Tibial nerve (tissue), 4 donors: ENCODE measurements around the gene PCSK6. TPM values are rescaled to one million over a fixed set of nuclear protein-coding genes. Genes with fewer than 3 reads are reported as not detected.

Source experiments
- DNase-seq, 2 donors: peaks; one replicate each; pipeline ENCODE4 v3.0.0-alpha.2; 2019; ENCODE audit warnings: low spot score in 2 of 2
- H3K27ac ChIP-seq, 4 donors: fragments of 200-600 bp; sonication (generic) in 3 of 4; one replicate each; pipeline ENCODE4 v1.5.1; 2017 to 2019; ENCODE audit warnings: mild to moderate bottlenecking in 1 of 4
- H3K27me3 ChIP-seq, 2 donors: fragments of 200-600 bp; sonication (generic) in 1 of 2; one replicate each; pipeline versions ENCODE4 v1.5.1 to v1.6.0; 2017 to 2019
- H3K36me3 ChIP-seq, 3 donors: fragments of 200-600 bp; sonication (generic); one replicate each; pipeline ENCODE4 v1.5.1; 2018 to 2019
- H3K4me1 ChIP-seq, 4 donors: fragments of 200-600 bp; sonication (generic) in 3 of 4; one replicate each; pipeline ENCODE4 v1.5.1; 2017 to 2019
- H3K4me3 ChIP-seq, 4 donors: fragments of 200-600 bp; sonication (generic) in 3 of 4; one replicate each; pipeline ENCODE4 v1.5.1; 2017 to 2019; ENCODE audit warnings: mild to moderate bottlenecking in 1 of 4, moderate library complexity in 1 of 4
- H3K9me3 ChIP-seq, 4 donors: fragments of 200-600 bp; sonication (generic) in 3 of 4; one replicate each; pipeline ENCODE4 v1.5.1; 2017 to 2019
- EP300 ChIP-seq, 2 donors: sonication (generic); formaldehyde crosslinking; IDR thresholded peaks; one replicate each; pipeline ENCODE4 v1.6.1; 2017; ENCODE audit warnings: antibody characterized with exemption in 2 of 2, mild to moderate bottlenecking in 1 of 2
- POLR2A ChIP-seq, 2 donors: fragments of 450-650 bp; IDR thresholded peaks; one replicate each; pipeline ENCODE4 v1.6.1; 2017; ENCODE audit warnings: antibody characterized with exemption in 2 of 2, mild to moderate bottlenecking in 2 of 2, moderate library complexity in 2 of 2
- WGBS, 2 donors: methylation state at CpG; one replicate each; pipeline ENCODE4 v1.1.5; 2018; 5-methylcytosine and 5-hydroxymethylcytosine counted together
- total RNA-seq, 4 donors: library from RNA; depleted of rRNA; stranded (reverse); fragments of >200 nt; gene quantifications; one replicate each; pipeline ENCODE4 v1.1.0, GENCODE V29; 2016
- TF ChIP-seq, protein P1 (sequence below), 5 experiments: fragments of 200-600 bp in 3 of 5; fragments of 450-650 bp in 2 of 5; sonication (generic) in 3 of 5; IDR thresholded peaks; one replicate each; pipeline ENCODE4 v1.5.1; 2016 to 2019; ENCODE audit warnings: antibody characterized with exemption in 5 of 5, mild to moderate bottlenecking in 3 of 5, moderate library complexity in 2 of 5

Gene PCSK6
- total RNA-seq, 4 donors from 2014 or later, result 8.5 to 27.0 (median 13.2) TPM

DNA sequence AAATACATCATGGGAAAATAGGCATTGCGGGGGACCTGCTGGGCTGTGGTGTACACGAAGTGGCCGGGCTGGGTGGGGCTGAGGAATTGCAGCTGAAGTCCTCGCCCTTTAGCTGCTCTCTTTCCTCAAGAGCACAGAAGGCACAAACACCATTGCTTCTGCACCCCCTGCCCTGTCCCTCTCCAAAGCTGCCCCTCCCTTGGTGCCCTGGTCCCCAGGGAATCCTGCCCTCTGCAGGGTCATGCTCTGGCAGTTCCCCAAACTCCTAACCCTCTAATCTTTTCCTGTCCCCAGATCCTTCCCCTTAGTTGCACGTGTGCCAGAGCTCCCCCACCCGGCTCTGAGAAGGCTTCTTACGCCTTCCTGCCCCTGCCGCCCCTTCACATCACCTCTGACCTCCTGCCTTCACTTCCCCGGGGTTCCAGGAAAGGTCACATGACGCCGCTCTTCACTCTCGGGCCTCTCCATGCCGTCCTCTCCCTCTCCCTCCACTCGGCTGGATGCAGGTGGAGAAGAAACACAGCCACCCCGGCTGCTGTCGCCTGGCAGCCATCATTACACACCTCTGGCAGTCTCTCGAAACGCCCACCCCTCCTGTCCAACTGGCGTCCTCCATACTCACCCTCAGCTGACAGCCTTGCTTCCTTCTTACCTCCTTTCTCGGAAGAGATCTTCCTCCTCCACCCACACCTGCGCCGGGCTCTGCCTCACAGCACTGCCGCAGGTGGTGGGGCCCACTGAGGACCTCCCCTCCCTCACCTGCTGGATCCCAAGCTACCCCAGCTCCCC is 6.9 kb upstream of the PCSK6 start:
- Histone ChIP-seq H3K36me3 (no peaks in the 10 kb centered on the region), H3K4me1 (peaks cover 0 to 10% (median 0%) of the 10 kb centered on the region in 4 donors), H3K27me3 (peaks cover 0 to 43% of the 10 kb centered on the region in 2 donors), H3K9me3 (no peaks in the 10 kb centered on the region), H3K4me3 (no peak overlapping the region), H3K27ac (no peak overlapping the region)
- 30 to 38% methylated on average over 23 of the region's 23 CpGs for WGBS, 2 donors
- TF ChIP-seq POLR2A (IDR thresholded peaks at IDR 0.05) (no peak), EP300 (IDR thresholded peaks at IDR 0.05) (no peak)
- TF ChIP-seq, protein P1, sequence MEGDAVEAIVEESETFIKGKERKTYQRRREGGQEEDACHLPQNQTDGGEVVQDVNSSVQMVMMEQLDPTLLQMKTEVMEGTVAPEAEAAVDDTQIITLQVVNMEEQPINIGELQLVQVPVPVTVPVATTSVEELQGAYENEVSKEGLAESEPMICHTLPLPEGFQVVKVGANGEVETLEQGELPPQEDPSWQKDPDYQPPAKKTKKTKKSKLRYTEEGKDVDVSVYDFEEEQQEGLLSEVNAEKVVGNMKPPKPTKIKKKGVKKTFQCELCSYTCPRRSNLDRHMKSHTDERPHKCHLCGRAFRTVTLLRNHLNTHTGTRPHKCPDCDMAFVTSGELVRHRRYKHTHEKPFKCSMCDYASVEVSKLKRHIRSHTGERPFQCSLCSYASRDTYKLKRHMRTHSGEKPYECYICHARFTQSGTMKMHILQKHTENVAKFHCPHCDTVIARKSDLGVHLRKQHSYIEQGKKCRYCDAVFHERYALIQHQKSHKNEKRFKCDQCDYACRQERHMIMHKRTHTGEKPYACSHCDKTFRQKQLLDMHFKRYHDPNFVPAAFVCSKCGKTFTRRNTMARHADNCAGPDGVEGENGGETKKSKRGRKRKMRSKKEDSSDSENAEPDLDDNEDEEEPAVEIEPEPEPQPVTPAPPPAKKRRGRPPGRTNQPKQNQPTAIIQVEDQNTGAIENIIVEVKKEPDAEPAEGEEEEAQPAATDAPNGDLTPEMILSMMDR (IDR thresholded peaks at IDR 0.05), result no peak
- DNase-seq, result no peak

DNA sequence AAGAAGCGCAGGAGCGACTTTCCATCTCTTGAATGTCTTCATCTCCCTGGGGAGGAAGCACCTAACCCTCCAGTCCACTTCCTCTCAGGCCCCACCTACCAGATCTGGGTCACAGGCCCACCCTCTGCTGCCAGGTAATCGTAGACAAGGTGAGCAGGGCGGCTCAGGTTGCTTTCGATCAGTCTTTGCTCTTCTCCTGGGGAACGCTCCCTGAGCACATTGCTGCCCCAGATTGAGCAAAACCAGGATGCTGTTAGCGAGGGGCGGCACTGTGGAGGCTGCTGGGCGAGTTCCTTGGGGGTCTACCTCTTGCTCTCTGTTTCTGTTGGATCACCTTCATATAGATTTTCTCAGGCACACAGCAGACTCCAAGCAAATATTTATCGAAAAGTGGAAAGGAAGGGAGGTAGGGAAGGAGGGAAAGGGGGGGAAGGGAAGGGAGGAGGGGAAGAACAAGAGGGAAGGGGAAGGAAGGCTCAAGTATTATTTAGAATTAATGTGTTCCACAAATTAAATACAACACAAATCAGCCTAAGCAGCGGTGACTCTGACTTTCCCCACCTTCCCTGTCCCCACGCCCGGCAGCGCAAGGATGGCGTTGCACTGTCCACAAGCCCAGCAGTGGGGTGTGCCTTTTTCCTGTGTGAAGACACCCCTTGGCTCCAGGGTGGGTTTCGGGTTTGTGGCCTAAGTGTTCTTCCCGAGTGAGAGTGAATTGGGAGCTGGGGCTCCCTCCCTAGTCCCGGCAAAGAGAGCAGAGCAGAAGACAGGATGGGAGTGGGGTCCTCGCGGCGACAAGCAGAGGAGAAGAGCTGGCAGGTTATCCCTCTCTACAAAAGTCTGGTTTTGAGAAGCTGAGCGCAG is 6.1 kb upstream of the PCSK6 start:
- 72 to 74% methylated on average over 22 of the region's 22 CpGs for WGBS, 2 donors

DNA sequence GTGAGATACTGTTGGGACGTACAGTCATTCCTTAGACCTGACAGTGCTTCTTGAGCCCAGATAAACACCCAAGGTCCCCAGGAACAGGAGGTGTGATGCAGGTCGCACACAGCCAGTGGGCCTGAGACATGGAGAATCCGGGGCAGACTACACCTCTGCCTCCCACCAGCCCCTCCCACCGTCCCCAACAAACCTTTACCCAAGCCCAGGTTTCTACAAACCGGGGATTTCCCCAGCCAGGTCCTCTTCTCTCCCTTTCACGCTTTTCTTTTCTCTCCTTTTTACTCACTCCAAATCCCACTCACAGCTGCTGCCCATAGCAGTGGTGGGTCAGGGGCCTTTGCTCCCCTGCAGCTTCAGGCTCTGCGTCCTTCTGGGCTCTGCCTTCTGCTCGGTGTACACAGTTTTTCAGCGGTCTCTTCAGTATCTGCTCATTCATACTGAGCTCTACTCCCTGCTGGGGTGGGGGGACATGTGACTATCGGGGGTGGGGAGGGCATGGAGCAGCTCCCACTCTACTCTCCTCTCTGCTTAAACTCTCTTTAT is 4.8 kb upstream of the PCSK6 start:
- TF ChIP-seq EP300 (IDR thresholded peaks at IDR 0.05) (no peak), POLR2A (IDR thresholded peaks at IDR 0.05) (no peak)
- TF ChIP-seq, protein P1 (IDR thresholded peaks at IDR 0.05), result no peak
- H3K27me3 ChIP-seq, result peaks cover 0 to 56% of the 10 kb centered on the region in 2 donors

More for the DNA sequence above, 6.1 kb upstream of the PCSK6 start:
- Histone ChIP-seq H3K27ac (no peak overlapping the region), H3K36me3 (no peaks in the 10 kb centered on the region), H3K9me3 (no peaks in the 10 kb centered on the region), H3K4me1 (peaks cover 0 to 9% (median 0%) of the 10 kb centered on the region in 4 donors), H3K27me3 (peaks cover 0 to 47% of the 10 kb centered on the region in 2 donors), H3K4me3 (no peak overlapping the region)
- TF ChIP-seq EP300 (IDR thresholded peaks at IDR 0.05), result no peak
- TF ChIP-seq, protein P1 (IDR thresholded peaks at IDR 0.05), result no peak
- TF ChIP-seq POLR2A (IDR thresholded peaks at IDR 0.05), result no peak
- no peak for DNase-seq

DNA sequence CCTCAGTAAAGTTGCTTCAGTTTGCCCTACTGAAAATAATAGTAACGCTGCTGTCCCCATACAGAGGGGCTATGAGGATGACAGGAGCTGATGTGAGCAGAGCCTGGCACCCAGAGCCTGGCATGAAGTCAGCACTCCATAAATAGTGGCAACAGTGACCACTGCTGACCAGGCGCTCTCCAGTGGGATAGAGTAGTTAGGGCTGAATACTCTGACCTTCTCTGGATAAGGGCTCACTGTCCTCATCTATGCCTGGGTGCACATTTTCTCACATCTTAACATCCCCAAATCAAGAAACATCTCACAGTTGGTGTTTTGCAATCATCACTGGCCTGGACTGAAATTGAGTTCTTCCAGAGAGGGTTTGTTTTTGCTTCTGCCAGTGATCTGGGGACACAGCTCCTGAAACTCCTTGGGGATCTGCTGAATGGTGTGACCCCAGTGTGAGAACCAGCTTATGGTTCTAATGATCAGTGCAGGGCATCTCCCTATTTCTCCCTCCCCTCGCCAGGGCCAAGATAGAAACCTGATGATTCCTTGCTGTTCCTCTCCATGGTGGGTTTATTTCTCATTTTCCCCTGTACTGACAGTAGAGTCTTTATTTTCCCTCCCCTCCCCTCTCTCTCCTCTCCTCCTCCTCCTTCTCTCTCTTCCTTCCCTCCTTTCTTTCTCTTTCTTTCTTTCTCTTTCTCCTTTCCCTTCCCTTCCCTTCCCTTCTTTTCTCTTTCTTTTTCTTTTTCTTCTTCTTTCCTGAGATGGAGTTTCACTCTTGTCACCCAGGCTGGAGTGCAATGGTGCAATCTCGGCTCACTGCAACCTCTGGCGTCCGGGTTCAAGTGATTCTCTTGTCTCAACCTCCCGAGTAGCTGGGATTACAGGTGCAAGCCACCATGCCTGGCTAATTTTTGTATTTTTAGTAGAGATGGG is 3.5 kb upstream of the PCSK6 start:
- Histone ChIP-seq H3K27ac (no peak overlapping the region), H3K4me1 (peaks cover 0 to 19% (median 0%) of the 10 kb centered on the region in 4 donors), H3K36me3 (no peaks in the 10 kb centered on the region), H3K4me3 (no peak overlapping the region), H3K9me3 (no peaks in the 10 kb centered on the region), H3K27me3 (peaks cover 0 to 58% of the 10 kb centered on the region in 2 donors)
- no peak for DNase-seq
- 85 to 89% methylated on average over 7 of the region's 7 CpGs for WGBS, 2 donors
- TF ChIP-seq, protein P1 (IDR thresholded peaks at IDR 0.05), result no peak
- TF ChIP-seq POLR2A (IDR thresholded peaks at IDR 0.05) (no peak), EP300 (IDR thresholded peaks at IDR 0.05) (no peak)

More for the DNA sequence above, 4.8 kb upstream of the PCSK6 start:
- H3K4me3 ChIP-seq, result no peak overlapping the region
- WGBS, 2 donors, result 59 to 64% methylated on average over 10 of the region's 10 CpGs
- no peak overlapping the region for H3K27ac ChIP-seq
- no peaks in the 10 kb centered on the region for H3K9me3 ChIP-seq
- H3K4me1 ChIP-seq, result peaks cover 0 to 13% (median 0%) of the 10 kb centered on the region in 4 donors
- DNase-seq, result no peak
- H3K36me3 ChIP-seq, result no peaks in the 10 kb centered on the region
